AG09319 (cell line): ENCODE results near the gene PDE4B.

Experiments
- DNase-seq: peaks from one replicate; pipeline ENCODE4 v3.0.0-alpha.2; 2010; ENCODE audit warnings: low read depth; ENCODE audit errors: extremely low read depth
- CTCF ChIP-seq: IDR thresholded peaks from 2 replicates; pipeline ENCODE4 v1.5.1; 2011; ENCODE audit warnings: low read depth, mild to moderate bottlenecking, inconsistent platforms, low read length, moderate library complexity

Gene PDE4B

GRCh38 chr1:65991694-65992093 is 199.0 kb downstream of the PDE4B start:
- TF ChIP-seq CTCF, result no peak
- DNase-seq, result no peak

- no peak for TF ChIP-seq CTCF
- no peak for DNase-seq
Observed at GRCh38 chr1:65992165-65992821, 199.6 kb downstream of the PDE4B start.

- DNase-seq, result no peak
- TF ChIP-seq CTCF, result no peak
Observed at GRCh38 chr1:65992831-65993271, 200.2 kb downstream of the PDE4B start.

- no peak for DNase-seq
- TF ChIP-seq CTCF, result no peak
Observed at GRCh38 chr1:65994223-65994622, 201.5 kb downstream of the PDE4B start.

- TF ChIP-seq CTCF, result no peak
- no peak for DNase-seq
Observed at GRCh38 chr1:65995336-65995735, 202.6 kb downstream of the PDE4B start.

- no peak for TF ChIP-seq CTCF
- no peak for DNase-seq
Observed at GRCh38 chr1:65995928-65996327, 203.2 kb downstream of the PDE4B start.

- DNase-seq, result no peak
- no peak for TF ChIP-seq CTCF
Observed at GRCh38 chr1:65997693-65998092, 205.0 kb downstream of the PDE4B start.
